Epithelial cell of esophagus (primary cell): ENCODE measurements around the gene RBMS1.

Source experiments
- DNase-seq: peaks from one replicate; pipeline ENCODE4 v3.0.0; 2010; ENCODE audit warnings: low read depth
- H3K4me3 ChIP-seq: 2 replicates; pipeline ENCODE4 v1.5.1; 2011; ENCODE audit warnings: mild to moderate bottlenecking, low read length, control low read depth
- CTCF ChIP-seq: IDR thresholded peaks from 2 replicates; pipeline ENCODE4 v1.5.1; 2011; ENCODE audit warnings: low read depth, mild to moderate bottlenecking, low read length, control low read depth, inconsistent platforms; ENCODE audit not compliant: insufficient read depth; ENCODE audit errors: missing control alignments

The RBMS1 gene

GRCh38 chr2:160360089-160360757 lies 133.4 kb downstream of the RBMS1 start:
- no peak for DNase-seq
- TF ChIP-seq CTCF = no peak
- H3K4me3 ChIP-seq = no peak overlapping the region

GRCh38 chr2:160358046-160358445 lies 135.6 kb downstream of the RBMS1 start:
- no peak for TF ChIP-seq CTCF
- no peak overlapping the region for H3K4me3 ChIP-seq
- peak; percentile 42 for DNase-seq

GRCh38 chr2:160356485-160356884 lies 137.1 kb downstream of the RBMS1 start:
- H3K4me3 ChIP-seq = no peak overlapping the region
- no peak for TF ChIP-seq CTCF

GRCh38 chr2:160355080-160355479 lies 138.5 kb downstream of the RBMS1 start:
- peak; percentile 58 for DNase-seq
- H3K4me3 ChIP-seq = no peak overlapping the region
- no peak for TF ChIP-seq CTCF

More at GRCh38 chr2:160356485-160356884, 137.1 kb downstream of the RBMS1 start:
- no peak for DNase-seq

- no peak overlapping the region for H3K4me3 ChIP-seq
- no peak for DNase-seq
- no peak for TF ChIP-seq CTCF
Observed at GRCh38 chr2:160354677-160355076, 138.9 kb downstream of the RBMS1 start.

GRCh38 chr2:160353813-160354212 lies 139.8 kb downstream of the RBMS1 start:
- H3K4me3 ChIP-seq = no peak overlapping the region
- DNase-seq = no peak
- TF ChIP-seq CTCF = no peak

- TF ChIP-seq CTCF = peak; percentile 47
- peak; percentile 54 for DNase-seq
- no peak overlapping the region for H3K4me3 ChIP-seq
Observed at GRCh38 chr2:160353166-160353565, 140.4 kb downstream of the RBMS1 start.
